ENCODE measurements around the gene LDHAL6A. TPM values are rescaled to one million over a fixed set of nuclear protein-coding genes. Genes with fewer than 3 reads are reported as not detected.

The LDHAL6A gene
- total RNA-seq, 1 experiment from 2014 or later: not detected

DNA sequence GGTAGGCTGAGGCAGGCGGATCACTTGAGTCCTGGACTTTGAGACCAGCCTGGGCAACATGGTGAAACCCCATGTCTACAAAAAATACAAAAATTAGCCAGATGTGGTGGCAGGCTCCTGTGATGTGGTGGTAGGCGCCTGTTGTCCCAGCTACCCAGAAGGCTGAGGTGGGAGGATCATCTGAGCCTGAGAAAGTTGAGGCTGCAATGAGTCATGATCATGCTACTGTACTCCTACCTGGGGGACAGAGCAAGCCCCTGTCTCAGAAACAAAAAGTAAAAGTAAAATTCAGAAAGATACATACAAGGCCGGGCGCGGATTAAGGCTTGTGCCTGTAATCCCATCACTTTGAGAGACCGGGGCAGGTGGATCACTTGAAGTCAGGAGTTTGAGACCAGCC, 6.3 kb downstream of the LDHAL6A start:
- Histone ChIP-seq H3K27me3 (ENCODE audit: insufficient read depth, low read length) (no peaks in the 10 kb centered on the region), H3K36me3 (ENCODE audit: control insufficient read depth in 1 of 2, insufficient read depth in 2 of 2, low read length in 2 of 2) (no peaks in the 10 kb centered on the region), H3K9me3 (ENCODE audit: control insufficient read depth in 1 of 2, insufficient read depth in 1 of 2, low read depth in 1 of 2, low read length in 2 of 2) (no peaks in the 10 kb centered on the region), H2AFZ (ENCODE audit: low read depth, low read length, poor library complexity, severe bottlenecking) (no peak overlapping the region), H4K20me1 (ENCODE audit: insufficient read depth) (no peaks in the 10 kb centered on the region), H3K4me1 (ENCODE audit: control insufficient read depth in 1 of 2, insufficient read depth in 2 of 2, low read length in 2 of 2) (peaks cover 0 to 5% of the 10 kb centered on the region in 2 experiments; a peak in 3 of 4 replicates), H3K79me2 (ENCODE audit: insufficient read depth, low read length) (no peaks in the 10 kb centered on the region), H3K27ac (ENCODE audit: low read depth, low read length) (no peak overlapping the region), H3K9ac (ENCODE audit: low read length) (no peak overlapping the region), H3K4me3 (replicated peaks in 1 of 2; ENCODE audit: low read depth in 1 of 2, low read length in 2 of 2) (no peak overlapping the region), H3K9me2 (ENCODE audit: insufficient read depth) (no peaks in the 10 kb centered on the region), H3K4me2 (ENCODE audit: low read length) (no peak overlapping the region)
- DNase-seq (ENCODE audit: low read depth, low spot score): no peak
- TF ChIP-seq POLR2A (IDR thresholded peaks at IDR 0.05; ENCODE audit: borderline replicate concordance, extremely low read depth, insufficient read depth, insufficient read length) (no peak), TCF7L2 (IDR thresholded peaks at IDR 0.05; ENCODE audit: borderline replicate concordance, extremely low read depth, insufficient read depth, insufficient read length) (no peak), EGR1 (IDR thresholded peaks at IDR 0.05; ENCODE audit: low read depth) (no peak)
- TF ChIP-seq, protein P1, sequence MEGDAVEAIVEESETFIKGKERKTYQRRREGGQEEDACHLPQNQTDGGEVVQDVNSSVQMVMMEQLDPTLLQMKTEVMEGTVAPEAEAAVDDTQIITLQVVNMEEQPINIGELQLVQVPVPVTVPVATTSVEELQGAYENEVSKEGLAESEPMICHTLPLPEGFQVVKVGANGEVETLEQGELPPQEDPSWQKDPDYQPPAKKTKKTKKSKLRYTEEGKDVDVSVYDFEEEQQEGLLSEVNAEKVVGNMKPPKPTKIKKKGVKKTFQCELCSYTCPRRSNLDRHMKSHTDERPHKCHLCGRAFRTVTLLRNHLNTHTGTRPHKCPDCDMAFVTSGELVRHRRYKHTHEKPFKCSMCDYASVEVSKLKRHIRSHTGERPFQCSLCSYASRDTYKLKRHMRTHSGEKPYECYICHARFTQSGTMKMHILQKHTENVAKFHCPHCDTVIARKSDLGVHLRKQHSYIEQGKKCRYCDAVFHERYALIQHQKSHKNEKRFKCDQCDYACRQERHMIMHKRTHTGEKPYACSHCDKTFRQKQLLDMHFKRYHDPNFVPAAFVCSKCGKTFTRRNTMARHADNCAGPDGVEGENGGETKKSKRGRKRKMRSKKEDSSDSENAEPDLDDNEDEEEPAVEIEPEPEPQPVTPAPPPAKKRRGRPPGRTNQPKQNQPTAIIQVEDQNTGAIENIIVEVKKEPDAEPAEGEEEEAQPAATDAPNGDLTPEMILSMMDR (IDR thresholded peaks at IDR 0.05 in 2 of 3, conservative IDR thresholded peaks at IDR 0.05 in 1 of 3; ENCODE audit: borderline replicate concordance in 1 of 3, insufficient read depth in 1 of 3, low read depth in 2 of 3, low read length in 2 of 3): no peak
- ChIA-PET RAD21 (ENCODE audit: low non-redundant PET in 1 of 2, low total read pairs in 2 of 2, uncharacterized antibody in 2 of 2, unreplicated experiment in 2 of 2) (no interaction called here), CTCF (no interaction called here), POLR2A (no interaction called here)
- no peak for ATAC-seq
- intact Hi-C loops (cut with micrococcal nuclease): no loop called here
- no TSS peak for BruUV-seq (replicated peaks)

DNA sequence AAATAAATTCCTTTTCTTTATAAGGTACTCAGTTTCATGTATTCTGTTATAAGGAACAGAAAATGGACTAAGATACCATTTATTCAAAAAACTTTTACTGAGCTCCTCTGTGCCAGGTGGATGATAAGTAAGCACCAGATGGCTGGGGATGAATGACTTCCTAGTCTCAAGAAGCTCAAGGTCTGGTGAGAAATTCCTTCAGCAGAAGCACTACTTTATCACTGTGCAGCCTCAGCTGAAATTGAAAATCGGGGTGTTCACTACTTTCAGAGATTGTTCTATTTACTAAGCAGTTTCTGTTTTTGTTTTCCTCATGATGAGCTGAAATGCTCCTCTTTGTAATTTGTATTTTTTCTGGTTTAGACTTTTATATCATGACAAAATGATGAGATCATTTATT, 7.8 kb downstream of the LDHAL6A start:
- H3K9me3 ChIP-seq (ENCODE audit: control insufficient read depth in 1 of 2, insufficient read depth in 1 of 2, low read depth in 1 of 2, low read length in 2 of 2): no peaks in the 10 kb centered on the region
- H3K4me1 ChIP-seq (ENCODE audit: control insufficient read depth in 1 of 2, insufficient read depth in 2 of 2, low read length in 2 of 2): no peaks in the 10 kb centered on the region
- H3K27me3 ChIP-seq (ENCODE audit: insufficient read depth, low read length): no peaks in the 10 kb centered on the region
- ChIA-PET RAD21 (ENCODE audit: low non-redundant PET in 1 of 2, low total read pairs in 2 of 2, uncharacterized antibody in 2 of 2, unreplicated experiment in 2 of 2) (no interaction called here), CTCF (no interaction called here), POLR2A (no interaction called here)
- no peak overlapping the region for H2AFZ ChIP-seq (ENCODE audit: low read depth, low read length, poor library complexity, severe bottlenecking)
- ATAC-seq (no peak), DNase-seq (ENCODE audit: low read depth, low spot score) (no peak)
- no peak overlapping the region for H3K4me3 ChIP-seq (replicated peaks in 1 of 2; ENCODE audit: low read depth in 1 of 2, low read length in 2 of 2)
- H3K9ac ChIP-seq (ENCODE audit: low read length): no peak overlapping the region
- H4K20me1 ChIP-seq (ENCODE audit: insufficient read depth): no peaks in the 10 kb centered on the region
- no peak for TF ChIP-seq ZNF274 (IDR thresholded peaks at IDR 0.05; ENCODE audit: low read depth, low read length)
- no peak for TF ChIP-seq POLR2AphosphoS5 (IDR thresholded peaks at IDR 0.05; ENCODE audit: low read depth, low read length)
- no peak for TF ChIP-seq RAD21 (IDR thresholded peaks at IDR 0.05; ENCODE audit: low read depth)
- no peak for TF ChIP-seq TCF7L2 (IDR thresholded peaks at IDR 0.05; ENCODE audit: borderline replicate concordance, extremely low read depth, insufficient read depth, insufficient read length)
- TF ChIP-seq, protein P2, sequence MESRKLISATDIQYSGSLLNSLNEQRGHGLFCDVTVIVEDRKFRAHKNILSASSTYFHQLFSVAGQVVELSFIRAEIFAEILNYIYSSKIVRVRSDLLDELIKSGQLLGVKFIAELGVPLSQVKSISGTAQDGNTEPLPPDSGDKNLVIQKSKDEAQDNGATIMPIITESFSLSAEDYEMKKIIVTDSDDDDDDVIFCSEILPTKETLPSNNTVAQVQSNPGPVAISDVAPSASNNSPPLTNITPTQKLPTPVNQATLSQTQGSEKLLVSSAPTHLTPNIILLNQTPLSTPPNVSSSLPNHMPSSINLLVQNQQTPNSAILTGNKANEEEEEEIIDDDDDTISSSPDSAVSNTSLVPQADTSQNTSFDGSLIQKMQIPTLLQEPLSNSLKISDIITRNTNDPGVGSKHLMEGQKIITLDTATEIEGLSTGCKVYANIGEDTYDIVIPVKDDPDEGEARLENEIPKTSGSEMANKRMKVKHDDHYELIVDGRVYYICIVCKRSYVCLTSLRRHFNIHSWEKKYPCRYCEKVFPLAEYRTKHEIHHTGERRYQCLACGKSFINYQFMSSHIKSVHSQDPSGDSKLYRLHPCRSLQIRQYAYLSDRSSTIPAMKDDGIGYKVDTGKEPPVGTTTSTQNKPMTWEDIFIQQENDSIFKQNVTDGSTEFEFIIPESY (IDR thresholded peaks at IDR 0.05; ENCODE audit: extremely low read depth, insufficient replicate concordance, low read length): no peak
- TF ChIP-seq, protein P3, sequence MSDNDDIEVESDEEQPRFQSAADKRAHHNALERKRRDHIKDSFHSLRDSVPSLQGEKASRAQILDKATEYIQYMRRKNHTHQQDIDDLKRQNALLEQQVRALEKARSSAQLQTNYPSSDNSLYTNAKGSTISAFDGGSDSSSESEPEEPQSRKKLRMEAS (IDR thresholded peaks at IDR 0.05): no peak
- TF ChIP-seq ZFX (IDR thresholded peaks at IDR 0.05): no peak
- no peak for TF ChIP-seq EZH2 (IDR thresholded peaks at IDR 0.05)
- intact Hi-C loops (cut with micrococcal nuclease): no loop called here
- no peak overlapping the region for H3K27ac ChIP-seq (ENCODE audit: low read depth, low read length)
- H3K4me2 ChIP-seq (ENCODE audit: low read length): no peak overlapping the region
- no TSS peak for BruUV-seq (replicated peaks)
- H3K36me3 ChIP-seq (ENCODE audit: control insufficient read depth in 1 of 2, insufficient read depth in 2 of 2, low read length in 2 of 2): no peaks in the 10 kb centered on the region
- H3K9me2 ChIP-seq (ENCODE audit: insufficient read depth): no peaks in the 10 kb centered on the region
- no peaks in the 10 kb centered on the region for H3K79me2 ChIP-seq (ENCODE audit: insufficient read depth, low read length)
